ENCODE data around the gene CACNA1H. TPM values are rescaled to one million over a fixed set of nuclear protein-coding genes. Genes with fewer than 3 reads are reported as not detected.
A peak's percentile ranks its signal among the peaks of the same experiment; 100 is the strongest.

CACNA1H gene
- total and polyA plus RNA-seq, 7 donors = 0.46 to 181 (median 37.0) TPM

DNA sequence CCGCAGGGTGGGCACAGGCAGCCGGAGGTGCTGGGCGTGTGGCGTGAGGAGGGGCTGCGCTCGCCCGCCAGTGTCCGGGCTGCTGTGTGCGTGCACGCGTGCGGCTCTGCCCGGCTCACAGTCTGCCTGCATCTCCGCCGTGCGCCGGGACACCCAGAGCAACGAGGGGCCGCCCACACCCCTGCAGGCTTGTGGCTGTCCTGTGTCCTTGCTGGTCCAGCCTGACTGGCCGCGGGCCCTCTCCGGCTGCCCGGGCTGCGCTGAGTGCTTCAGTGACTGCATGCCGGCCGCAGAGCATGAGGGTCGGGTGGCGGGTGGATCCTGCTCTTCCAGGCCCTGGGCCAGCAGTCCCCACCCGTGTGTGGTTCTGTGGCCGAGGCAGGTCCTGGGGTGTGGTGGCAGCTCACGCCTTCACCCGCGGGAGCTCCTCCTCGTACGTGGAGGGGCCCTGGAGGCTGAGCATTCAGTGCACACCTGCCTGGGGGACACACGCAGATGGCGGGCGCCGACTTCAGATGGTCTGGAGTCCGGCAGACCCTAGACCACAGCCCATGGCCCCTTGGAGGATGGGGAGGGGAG lies 59.8 kb downstream of the CACNA1H start:
- peak overlapping the region in 1 of 4 donors; percentile 4 for H3K27ac ChIP-seq
- H3K9me3 ChIP-seq = no peaks in the 10 kb centered on the region
- no peak overlapping the region for H3K4me3 ChIP-seq
- H3K4me1 ChIP-seq = no peaks in the 10 kb centered on the region
- H3K27me3 ChIP-seq = no peaks in the 10 kb centered on the region
- DNase-seq = no peak
- 83 to 90% methylated on average over 40 of the region's 40 CpGs for WGBS, 2 donors
- peaks cover 69 to 100% (median 99%) of the 10 kb centered on the region in 4 donors for H3K36me3 ChIP-seq
- intact Hi-C loops (cut with DNase I) = no loop called here
- TF ChIP-seq, protein P1, sequence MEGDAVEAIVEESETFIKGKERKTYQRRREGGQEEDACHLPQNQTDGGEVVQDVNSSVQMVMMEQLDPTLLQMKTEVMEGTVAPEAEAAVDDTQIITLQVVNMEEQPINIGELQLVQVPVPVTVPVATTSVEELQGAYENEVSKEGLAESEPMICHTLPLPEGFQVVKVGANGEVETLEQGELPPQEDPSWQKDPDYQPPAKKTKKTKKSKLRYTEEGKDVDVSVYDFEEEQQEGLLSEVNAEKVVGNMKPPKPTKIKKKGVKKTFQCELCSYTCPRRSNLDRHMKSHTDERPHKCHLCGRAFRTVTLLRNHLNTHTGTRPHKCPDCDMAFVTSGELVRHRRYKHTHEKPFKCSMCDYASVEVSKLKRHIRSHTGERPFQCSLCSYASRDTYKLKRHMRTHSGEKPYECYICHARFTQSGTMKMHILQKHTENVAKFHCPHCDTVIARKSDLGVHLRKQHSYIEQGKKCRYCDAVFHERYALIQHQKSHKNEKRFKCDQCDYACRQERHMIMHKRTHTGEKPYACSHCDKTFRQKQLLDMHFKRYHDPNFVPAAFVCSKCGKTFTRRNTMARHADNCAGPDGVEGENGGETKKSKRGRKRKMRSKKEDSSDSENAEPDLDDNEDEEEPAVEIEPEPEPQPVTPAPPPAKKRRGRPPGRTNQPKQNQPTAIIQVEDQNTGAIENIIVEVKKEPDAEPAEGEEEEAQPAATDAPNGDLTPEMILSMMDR (IDR thresholded peaks at IDR 0.05) = no peak
- TF ChIP-seq POLR2AphosphoS5 (IDR thresholded peaks at IDR 0.05) (no peak), EP300 (IDR thresholded peaks at IDR 0.05) (no peak), POLR2A (IDR thresholded peaks at IDR 0.05) (no peak)

DNA sequence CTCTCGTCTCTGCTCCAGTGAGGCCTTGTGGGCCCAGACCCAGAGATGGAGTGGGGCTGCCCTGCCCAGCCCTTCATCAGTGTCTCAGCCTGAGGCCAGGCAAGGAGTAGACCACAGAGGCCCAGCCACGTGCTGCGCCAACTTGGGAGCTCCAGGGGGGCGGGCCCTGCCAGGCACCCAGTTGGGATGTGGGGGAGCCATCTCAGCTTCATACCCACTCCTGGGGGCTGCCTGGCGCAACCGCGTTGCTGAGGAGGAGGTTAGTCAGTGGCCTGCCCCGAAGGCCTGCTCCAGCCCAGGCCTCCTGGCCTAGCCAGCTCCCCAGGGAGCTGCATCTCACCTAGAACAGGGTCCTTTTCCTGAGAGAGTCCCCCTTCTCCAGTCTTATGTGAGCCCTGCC lies 60.3 kb downstream of the CACNA1H start:
- Histone ChIP-seq H3K4me3 (no peak overlapping the region), H3K4me1 (no peaks in the 10 kb centered on the region), H3K27me3 (no peaks in the 10 kb centered on the region), H3K27ac (no peak overlapping the region), H3K36me3 (peaks cover 75 to 100% (median 98%) of the 10 kb centered on the region in 4 donors), H3K9me3 (no peaks in the 10 kb centered on the region)
- DNase-seq = no peak
- intact Hi-C loops (cut with DNase I) = no loop called here
- TF ChIP-seq, protein P1 (IDR thresholded peaks at IDR 0.05) = no peak
- TF ChIP-seq EP300 (IDR thresholded peaks at IDR 0.05) = no peak
- TF ChIP-seq POLR2A (IDR thresholded peaks at IDR 0.05) = no peak
- no peak for TF ChIP-seq POLR2AphosphoS5 (IDR thresholded peaks at IDR 0.05)
- 78 to 80% methylated on average over 8 of the region's 8 CpGs for WGBS, 2 donors

DNA sequence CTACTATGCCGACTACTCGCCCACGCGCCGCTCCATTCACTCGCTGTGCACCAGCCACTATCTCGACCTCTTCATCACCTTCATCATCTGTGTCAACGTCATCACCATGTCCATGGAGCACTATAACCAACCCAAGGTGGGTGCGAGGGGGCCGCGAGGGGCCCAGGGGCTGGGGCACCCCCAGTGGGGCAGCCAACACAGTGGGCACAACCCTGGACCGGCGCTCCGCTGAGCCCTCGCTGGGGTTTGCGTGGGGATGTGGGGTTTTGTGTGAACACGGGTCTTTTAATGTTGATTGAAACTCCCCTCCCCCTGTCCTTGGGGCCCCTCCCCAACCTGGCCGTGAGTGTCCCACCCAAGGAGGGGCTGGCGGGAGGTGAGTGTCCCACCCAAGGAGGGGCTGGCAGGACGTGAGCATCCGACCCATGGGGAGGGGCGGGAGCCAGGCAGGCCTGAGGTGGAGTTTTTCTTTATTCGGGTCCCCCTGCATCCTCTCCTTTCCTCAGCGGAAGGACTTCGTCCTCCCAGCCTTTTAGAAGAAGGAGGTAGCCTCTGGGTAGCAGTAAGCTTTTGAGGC lies 61.0 kb downstream of the CACNA1H start:
- Histone ChIP-seq H3K36me3 (peaks cover 71 to 100% (median 96%) of the 10 kb centered on the region in 4 donors), H3K4me1 (no peaks in the 10 kb centered on the region), H3K27me3 (no peaks in the 10 kb centered on the region), H3K4me3 (no peak overlapping the region), H3K27ac (peak overlapping the region in 1 of 4 donors; percentile 5), H3K9me3 (no peaks in the 10 kb centered on the region)
- 75 to 83% methylated on average over 25 of the region's 25 CpGs for WGBS, 2 donors
- no peak for TF ChIP-seq EP300 (IDR thresholded peaks at IDR 0.05)
- intact Hi-C loops (cut with DNase I) = no loop called here
- no peak for DNase-seq

DNA sequence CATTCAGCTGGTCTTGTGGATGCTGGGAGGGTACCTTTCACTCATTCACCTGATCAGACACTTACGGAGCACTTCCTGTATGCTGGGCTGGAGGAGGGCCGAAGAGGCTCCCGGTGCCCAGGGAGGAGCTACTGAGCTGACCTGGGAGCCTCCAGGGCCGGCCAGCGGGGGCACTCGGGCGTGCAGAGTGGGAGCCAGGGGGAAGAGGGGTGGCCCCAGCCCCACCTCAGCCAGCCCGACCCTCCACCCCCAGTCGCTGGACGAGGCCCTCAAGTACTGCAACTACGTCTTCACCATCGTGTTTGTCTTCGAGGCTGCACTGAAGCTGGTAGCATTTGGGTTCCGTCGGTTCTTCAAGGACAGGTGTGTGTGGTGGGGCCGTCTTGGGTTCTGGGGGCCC lies 61.8 kb downstream of the CACNA1H start:
- peaks cover 72 to 100% (median 96%) of the 10 kb centered on the region in 4 donors for H3K36me3 ChIP-seq
- intact Hi-C loops (cut with DNase I) = no loop called here
- no peaks in the 10 kb centered on the region for H3K27me3 ChIP-seq
- H3K4me1 ChIP-seq = no peaks in the 10 kb centered on the region
- DNase-seq = no peak
- no peak overlapping the region for H3K27ac ChIP-seq
- WGBS, 2 donors = 65 to 82% methylated on average over 16 of the region's 16 CpGs
- no peaks in the 10 kb centered on the region for H3K9me3 ChIP-seq
- TF ChIP-seq, protein P1 (IDR thresholded peaks at IDR 0.05) = no peak
- no peak for TF ChIP-seq POLR2A (IDR thresholded peaks at IDR 0.05)
- no peak for TF ChIP-seq POLR2AphosphoS5 (IDR thresholded peaks at IDR 0.05)
- no peak for TF ChIP-seq EP300 (IDR thresholded peaks at IDR 0.05)
- no peak overlapping the region for H3K4me3 ChIP-seq

DNA sequence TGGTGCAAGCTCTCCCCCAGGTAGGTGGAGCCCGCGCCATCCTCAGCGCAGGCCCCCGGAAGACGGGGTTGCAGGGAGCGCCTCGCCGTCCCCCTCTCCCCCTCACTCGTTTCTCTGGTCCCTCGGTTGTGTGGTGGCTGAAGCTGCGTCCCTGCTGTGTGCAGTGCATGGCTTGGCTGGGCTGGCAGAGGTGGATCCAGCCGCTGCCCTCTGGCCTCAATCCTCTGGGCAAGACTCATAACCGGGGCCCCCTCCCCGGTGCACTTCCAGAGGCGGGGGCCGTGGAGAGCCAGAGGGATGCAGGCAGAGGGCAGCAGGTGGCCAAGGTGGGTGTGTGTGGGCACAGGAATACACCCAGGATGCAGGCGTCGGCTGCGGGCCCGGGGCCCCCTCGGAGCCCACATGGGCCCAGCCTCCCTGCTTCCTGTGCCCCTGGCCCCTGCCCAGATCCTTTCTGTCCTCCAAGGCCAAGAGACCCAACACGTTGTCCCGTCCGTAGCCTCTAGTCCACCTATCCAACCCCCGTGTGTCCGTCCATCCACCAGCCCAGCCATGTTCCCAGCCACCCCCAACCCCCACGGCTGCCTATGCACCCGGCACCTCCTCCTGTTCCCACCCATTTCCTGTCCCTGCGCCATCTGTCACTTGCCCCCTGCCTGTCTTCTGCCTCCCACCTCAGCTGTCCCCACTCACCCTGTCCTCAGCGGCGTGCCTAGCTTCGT lies 62.8 kb downstream of the CACNA1H start:
- Histone ChIP-seq H3K27me3 (no peaks in the 10 kb centered on the region), H3K36me3 (peaks cover 68 to 100% (median 95%) of the 10 kb centered on the region in 4 donors), H3K4me3 (no peak overlapping the region), H3K27ac (no peak overlapping the region), H3K9me3 (no peaks in the 10 kb centered on the region), H3K4me1 (peaks cover 0 to 6% (median 0%) of the 10 kb centered on the region in 4 donors)
- TF ChIP-seq, protein P1 (IDR thresholded peaks at IDR 0.05) = no peak
- no peak for TF ChIP-seq POLR2AphosphoS5 (IDR thresholded peaks at IDR 0.05)
- TF ChIP-seq EP300 (IDR thresholded peaks at IDR 0.05) = no peak
- TF ChIP-seq POLR2A (IDR thresholded peaks at IDR 0.05) = no peak
- intact Hi-C loops (cut with DNase I) = no loop called here
- WGBS, 2 donors = 62 to 74% methylated on average over 32 of the region's 32 CpGs
- DNase-seq = no peak
